Smooth muscle cell of the coronary artery (primary cell): ENCODE data around the gene ZDHHC6. TPM values are rescaled to one million over a fixed set of nuclear protein-coding genes. Genes with fewer than 3 reads are reported as not detected.

Experiments
- total RNA-seq: library from RNA; depleted of rRNA; stranded (reverse); fragments of >200 nt; gene quantifications from 2 replicates; pipeline ENCODE4 v1.2.3, GENCODE V29; 2014; ENCODE audit warnings: low replicate concordance

The ZDHHC6 gene
- 18.6 and 20.4 TPM in 2 replicates for total RNA-seq

DNA sequence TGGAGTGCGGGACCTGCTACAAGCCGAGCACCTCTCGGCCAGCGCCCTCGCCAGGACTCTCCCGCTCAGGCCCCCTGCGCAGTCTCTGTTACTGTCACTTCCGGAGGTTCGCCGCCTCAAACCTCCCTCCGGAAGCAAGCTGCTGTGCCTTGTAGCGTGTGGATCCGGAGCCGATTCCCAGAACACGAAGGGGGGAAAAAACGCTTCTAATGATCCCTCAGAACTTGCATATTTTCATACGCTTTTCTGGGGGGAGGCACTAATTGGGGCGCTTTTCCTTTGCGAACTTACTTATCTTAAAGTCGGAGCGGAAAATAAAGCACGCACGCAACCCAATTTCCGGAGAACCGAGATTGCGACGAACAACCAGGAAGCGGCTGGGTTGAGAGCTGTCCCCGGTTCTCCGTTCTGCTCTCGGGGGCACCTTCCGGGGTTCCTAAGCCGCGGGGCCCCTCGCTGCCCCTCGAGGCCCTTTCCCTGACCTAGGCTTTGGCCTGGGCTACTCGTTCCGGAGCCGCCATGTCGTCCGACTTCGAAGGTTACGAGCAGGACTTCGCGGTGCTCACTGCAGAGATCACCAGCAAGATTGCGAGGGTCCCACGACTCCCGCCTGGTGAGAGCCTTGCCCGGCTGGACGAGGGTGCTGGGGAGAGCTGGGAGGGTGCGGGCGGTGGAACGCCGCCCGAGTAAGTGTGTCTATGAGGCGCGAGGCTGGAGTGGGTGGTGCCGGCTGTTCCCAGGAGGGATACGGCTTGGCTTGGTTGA is at the start of gene ZDHHC6, which contains the start of gene VTI1A:
Gene ZDHHC6, minus strand, starts transcription at position 60 of the 765 bp plus-strand sequence. CDS start 1,478 bp downstream, outside the sequence.
Gene VTI1A, plus strand, starts transcription at position 361 of the 765 bp plus-strand sequence. Its CDS starts 159 bp downstream, at position 520.

Other genes starting within 250 kb of the ZDHHC6 start
- not detected in 2 replicates for gene TECTB, start 163.5 kb downstream of the ZDHHC6 start, total RNA-seq
- gene ACSL5, start 72.8 kb downstream of the ZDHHC6 start, total RNA-seq, result 0.30 and 3.7 TPM in 2 replicates
- gene VTI1A, start 301 bp upstream of the ZDHHC6 start, total RNA-seq, result 12.2 and 19.9 TPM in 2 replicates